Neural crest cell (in vitro differentiated cells): ENCODE measurements around the gene MOG. TPM values are rescaled to one million over a fixed set of nuclear protein-coding genes. Genes with fewer than 3 reads are reported as not detected.

Experiments
- DNase-seq: peaks from one replicate; pipeline ENCODE4 v3.0.0; 2021; ENCODE audit warnings: low read depth, mixed read lengths, low spot score
- H3K27ac Mint-ChIP-seq: one replicate; pipeline ENCODE4 v1.8.0; 2021; ENCODE audit warnings: mild to moderate bottlenecking, mixed read lengths; ENCODE audit not compliant: unreplicated experiment
- H3K27me3 Mint-ChIP-seq: 2 replicates; pipeline ENCODE4 v1.8.0; 2021; ENCODE audit warnings: low read depth, mild to moderate bottlenecking, mixed read lengths
- H3K36me3 Mint-ChIP-seq: 2 replicates; pipeline ENCODE4 v1.8.0; 2021; ENCODE audit warnings: low read depth, mild to moderate bottlenecking, mixed read lengths
- H3K4me1 Mint-ChIP-seq: 2 replicates; pipeline ENCODE4 v1.8.0; 2021; ENCODE audit warnings: mixed read lengths
- H3K4me3 Mint-ChIP-seq: one replicate; pipeline ENCODE4 v1.8.0; 2021; ENCODE audit warnings: mild to moderate bottlenecking, mixed read lengths
- H3K9me3 Mint-ChIP-seq: 2 replicates; pipeline ENCODE4 v1.8.0; 2021; ENCODE audit warnings: mixed read lengths
- total RNA-seq: library from RNA; stranded (reverse); gene quantifications from 2 replicates; pipeline ENCODE4 v1.2.1, GENCODE V29; 2021
- TF ChIP-seq, protein P1 (sequence below): fragments of 200-600 bp; sonication (generic); conservative IDR thresholded peaks from 2 replicates; pipeline ENCODE4 v1.5.0; 2021; ENCODE audit warnings: antibody characterized with exemption, mild to moderate bottlenecking

MOG gene
- total RNA-seq, 1 donor from 2014 or later = not detected

DNA sequence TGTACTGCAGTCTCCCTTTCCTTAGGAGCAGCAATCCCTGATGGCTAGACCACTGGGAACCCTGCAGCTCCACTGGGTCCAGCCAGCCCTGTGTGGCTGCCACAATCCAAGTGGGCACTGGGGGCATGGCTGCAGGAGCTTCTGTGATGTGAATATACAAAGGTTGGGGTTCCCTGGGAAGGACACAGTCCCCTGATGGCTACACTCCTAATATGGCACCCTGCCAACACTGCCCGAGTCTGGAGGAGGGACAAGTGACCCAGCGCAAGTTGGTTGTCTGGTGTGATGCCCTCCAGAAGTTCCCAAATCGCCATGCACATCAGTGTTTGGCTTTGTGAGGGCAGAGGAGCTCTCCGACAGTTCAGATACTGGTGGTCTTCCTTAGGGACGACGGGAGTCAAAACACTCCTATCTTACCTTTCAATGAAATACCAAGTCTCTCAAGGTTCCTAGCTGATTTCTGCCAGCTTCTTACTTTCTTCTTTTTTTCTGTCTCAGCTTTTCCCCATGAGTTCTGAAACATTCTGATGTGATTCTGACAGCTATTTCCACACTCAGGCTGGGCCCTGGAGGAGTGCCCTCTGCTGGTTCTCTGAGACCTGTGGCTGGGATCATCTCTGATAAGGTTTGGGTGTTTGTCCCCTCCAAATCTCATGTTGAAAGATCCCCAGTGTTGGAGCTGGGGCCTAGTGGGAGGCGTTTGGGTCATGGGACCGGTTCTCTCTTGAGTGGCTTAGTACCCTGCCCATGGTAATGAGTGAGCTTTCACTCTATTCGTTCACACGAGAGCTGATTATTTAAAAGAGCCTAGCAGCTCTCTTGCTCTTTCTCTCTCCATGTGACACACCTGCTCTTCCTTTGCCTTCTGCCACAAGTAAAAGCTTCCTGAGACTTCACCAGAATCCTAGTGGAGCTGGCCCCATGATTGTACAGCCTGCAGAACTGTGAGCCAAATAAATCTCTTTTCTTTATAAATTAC lies 39.5 kb downstream of the MOG start:
- no peak overlapping the region for H3K27ac Mint-ChIP-seq
- peaks cover 8% of the 10 kb centered on the region for H3K36me3 Mint-ChIP-seq
- peaks cover 4% of the 10 kb centered on the region for H3K9me3 Mint-ChIP-seq
- H3K27me3 Mint-ChIP-seq = peaks cover 5% of the 10 kb centered on the region
- no peak overlapping the region for H3K4me3 Mint-ChIP-seq
- no peaks in the 10 kb centered on the region for H3K4me1 Mint-ChIP-seq
- TF ChIP-seq, protein P1, sequence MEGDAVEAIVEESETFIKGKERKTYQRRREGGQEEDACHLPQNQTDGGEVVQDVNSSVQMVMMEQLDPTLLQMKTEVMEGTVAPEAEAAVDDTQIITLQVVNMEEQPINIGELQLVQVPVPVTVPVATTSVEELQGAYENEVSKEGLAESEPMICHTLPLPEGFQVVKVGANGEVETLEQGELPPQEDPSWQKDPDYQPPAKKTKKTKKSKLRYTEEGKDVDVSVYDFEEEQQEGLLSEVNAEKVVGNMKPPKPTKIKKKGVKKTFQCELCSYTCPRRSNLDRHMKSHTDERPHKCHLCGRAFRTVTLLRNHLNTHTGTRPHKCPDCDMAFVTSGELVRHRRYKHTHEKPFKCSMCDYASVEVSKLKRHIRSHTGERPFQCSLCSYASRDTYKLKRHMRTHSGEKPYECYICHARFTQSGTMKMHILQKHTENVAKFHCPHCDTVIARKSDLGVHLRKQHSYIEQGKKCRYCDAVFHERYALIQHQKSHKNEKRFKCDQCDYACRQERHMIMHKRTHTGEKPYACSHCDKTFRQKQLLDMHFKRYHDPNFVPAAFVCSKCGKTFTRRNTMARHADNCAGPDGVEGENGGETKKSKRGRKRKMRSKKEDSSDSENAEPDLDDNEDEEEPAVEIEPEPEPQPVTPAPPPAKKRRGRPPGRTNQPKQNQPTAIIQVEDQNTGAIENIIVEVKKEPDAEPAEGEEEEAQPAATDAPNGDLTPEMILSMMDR = peak; percentile 57
- no peak for DNase-seq

DNA sequence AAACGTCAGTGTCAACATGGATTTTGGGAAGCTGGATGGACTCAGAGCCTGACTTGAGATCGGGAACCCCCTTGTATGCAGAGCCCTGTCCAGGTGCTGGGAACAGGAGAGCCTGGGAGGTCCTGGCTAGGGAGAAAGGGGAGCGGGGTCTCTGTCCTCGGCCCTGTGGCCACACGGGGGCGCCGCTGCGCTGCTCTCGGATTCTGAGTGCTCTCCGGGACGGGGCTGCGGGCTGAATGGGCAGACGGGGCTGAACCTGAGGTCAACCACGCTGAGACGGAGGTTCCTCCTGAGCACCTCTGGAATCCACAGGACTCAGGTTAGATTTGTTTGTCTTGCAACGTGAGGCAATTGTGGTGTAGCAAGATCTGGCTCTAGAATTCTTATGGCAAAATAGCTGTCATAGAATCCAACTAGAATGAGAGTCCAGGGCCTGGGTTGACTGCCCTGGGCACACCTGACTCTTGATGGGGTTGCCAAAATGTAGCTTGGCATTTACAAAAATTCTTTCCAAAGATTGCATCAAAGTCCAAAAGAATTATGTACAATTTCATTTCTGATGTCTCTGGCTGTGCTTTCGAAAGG lies 45.7 kb downstream of the MOG start:
- no peak overlapping the region for H3K4me3 Mint-ChIP-seq
- H3K4me1 Mint-ChIP-seq = no peaks in the 10 kb centered on the region
- TF ChIP-seq, protein P1 = peak; percentile 70
- no peaks in the 10 kb centered on the region for H3K9me3 Mint-ChIP-seq
- DNase-seq = peak; percentile 73
- H3K27ac Mint-ChIP-seq = no peak overlapping the region
- no peaks in the 10 kb centered on the region for H3K36me3 Mint-ChIP-seq
- H3K27me3 Mint-ChIP-seq = peaks cover 61% of the 10 kb centered on the region

DNA sequence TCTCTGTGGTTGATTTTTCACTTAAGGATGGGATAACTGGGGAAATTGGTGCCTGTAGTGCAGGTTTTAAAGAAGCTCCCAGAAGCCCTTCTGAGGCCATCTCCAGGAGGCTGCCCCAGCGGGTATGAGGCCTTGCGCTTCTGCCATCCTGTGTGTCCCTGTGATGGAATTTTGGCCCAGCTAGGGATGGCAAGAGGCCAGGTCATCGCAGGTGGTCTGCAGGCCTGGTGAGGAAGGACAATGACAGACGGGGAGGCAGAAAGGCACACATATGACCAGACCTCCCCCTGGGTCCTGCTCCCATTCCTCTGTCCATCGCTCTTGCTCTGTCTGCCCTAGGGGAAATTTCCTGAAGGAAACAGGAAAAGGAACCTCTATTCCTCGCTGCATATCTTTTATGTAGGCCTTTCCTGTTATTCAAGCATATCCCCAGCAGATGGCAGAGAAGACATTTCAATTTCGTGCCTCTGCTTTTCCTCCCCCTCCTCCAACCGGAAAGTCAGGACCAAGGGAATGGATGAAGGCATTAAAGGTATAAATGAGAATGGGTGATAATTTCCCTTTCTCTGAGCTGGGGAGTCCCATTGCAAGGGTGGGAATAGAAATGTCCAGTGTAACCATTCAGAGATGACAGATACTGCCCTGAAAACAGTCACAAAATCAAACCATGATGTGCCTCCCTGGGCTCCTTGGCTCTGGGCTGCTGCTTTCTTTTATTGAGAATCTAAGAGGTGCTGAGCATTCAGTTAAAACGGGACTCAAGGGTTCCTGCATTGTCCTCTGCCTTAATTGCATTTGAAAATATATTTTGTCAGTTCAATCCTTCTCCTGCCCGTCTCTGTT lies 48.7 kb downstream of the MOG start:
- Mint-ChIP-seq H3K27ac (no peak overlapping the region), H3K9me3 (no peaks in the 10 kb centered on the region), H3K4me1 (no peaks in the 10 kb centered on the region), H3K27me3 (peaks cover 83% of the 10 kb centered on the region), H3K36me3 (no peaks in the 10 kb centered on the region), H3K4me3 (no peak overlapping the region)
- TF ChIP-seq, protein P1 = peak; percentile 72
- no peak for DNase-seq

DNA sequence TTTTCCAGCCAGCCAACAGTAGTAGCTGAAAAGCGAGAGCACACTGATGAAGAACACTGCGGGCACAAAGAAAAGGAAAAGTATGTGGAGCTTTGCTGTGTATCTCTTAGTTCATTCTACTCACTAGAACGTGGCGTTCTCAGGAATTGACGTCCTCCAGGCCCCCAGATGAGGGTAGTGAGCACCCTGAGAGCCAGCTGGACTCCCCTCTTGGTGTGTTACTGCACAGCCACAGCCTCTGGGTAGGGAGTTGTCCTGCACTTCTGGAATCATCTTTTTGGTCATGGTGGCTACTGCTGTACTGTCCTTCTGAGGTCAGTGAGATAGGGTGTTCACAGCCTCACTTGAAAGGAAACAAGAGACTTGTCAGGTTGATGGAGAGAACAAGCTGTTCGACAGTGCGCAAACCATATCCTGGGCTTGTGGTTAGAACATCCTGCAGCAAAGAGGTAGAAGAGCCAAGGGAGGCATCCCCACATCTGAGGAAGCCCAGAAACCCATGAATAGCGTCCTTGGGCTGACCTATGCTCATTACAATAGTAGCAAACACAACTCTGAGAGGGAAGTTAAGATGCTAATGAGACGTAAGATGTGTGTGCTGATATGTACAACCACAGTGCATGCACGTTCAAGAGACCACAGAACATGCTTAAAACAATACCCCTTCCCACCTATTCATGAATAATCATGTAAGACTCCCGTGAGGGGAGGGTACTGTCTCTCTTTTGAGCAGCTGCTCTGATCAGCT lies 51.7 kb downstream of the MOG start:
- Mint-ChIP-seq H3K36me3 (no peaks in the 10 kb centered on the region), H3K27ac (no peak overlapping the region), H3K27me3 (peaks cover 80% of the 10 kb centered on the region), H3K4me1 (no peaks in the 10 kb centered on the region), H3K9me3 (no peaks in the 10 kb centered on the region), H3K4me3 (no peak overlapping the region)
- TF ChIP-seq, protein P1 = no peak
- DNase-seq = no peak

DNA sequence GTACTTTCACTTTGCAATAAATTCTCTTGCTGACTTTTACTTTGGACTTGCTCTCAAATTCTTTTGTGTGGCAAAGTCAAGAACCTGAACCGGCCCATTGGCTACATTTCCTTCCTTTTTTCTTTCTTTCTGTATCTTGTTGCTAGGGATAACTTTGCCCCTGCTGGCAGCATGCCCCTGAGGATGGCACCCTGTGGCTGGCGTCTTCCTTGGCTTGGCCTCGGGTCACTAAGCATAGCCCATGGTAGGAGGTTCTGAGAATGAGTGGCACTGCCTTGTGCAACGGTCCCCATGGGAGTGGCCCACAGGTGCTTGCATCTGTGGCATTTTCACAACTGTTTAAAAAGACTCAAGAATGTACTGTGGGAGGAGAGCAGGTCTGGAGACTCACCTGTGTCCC lies 52.3 kb downstream of the MOG start:
- Mint-ChIP-seq H3K36me3 (no peaks in the 10 kb centered on the region), H3K27ac (no peak overlapping the region), H3K4me3 (no peak overlapping the region), H3K4me1 (no peaks in the 10 kb centered on the region), H3K27me3 (peaks cover 76% of the 10 kb centered on the region), H3K9me3 (no peaks in the 10 kb centered on the region)
- no peak for DNase-seq
- TF ChIP-seq, protein P1 = no peak
